Activated CD8-positive, alpha-beta memory T cell treated with anti-CD3 and anti-CD28 coated beads for 4 hours (primary cell): ENCODE measurements around the gene NOS3.
"Not testable (repeated sequence)": the region's sequence is repeated elsewhere in the genome, so short reads cannot be mapped to it uniquely, and the experiment has no call there.

Source experiments
- DNase-seq, 2 donors: peaks; one replicate each; pipeline ENCODE4 v3.0.0-alpha.2; 2020; ENCODE audit warnings: low read depth in 2 of 2

NOS3 gene

GRCh38 chr7:151016942-151017341 is 26.1 kb downstream of the NOS3 start:
- DNase-seq = no peak

GRCh38 chr7:151017370-151017952 is 26.6 kb downstream of the NOS3 start:
- DNase-seq = no peak

DNA sequence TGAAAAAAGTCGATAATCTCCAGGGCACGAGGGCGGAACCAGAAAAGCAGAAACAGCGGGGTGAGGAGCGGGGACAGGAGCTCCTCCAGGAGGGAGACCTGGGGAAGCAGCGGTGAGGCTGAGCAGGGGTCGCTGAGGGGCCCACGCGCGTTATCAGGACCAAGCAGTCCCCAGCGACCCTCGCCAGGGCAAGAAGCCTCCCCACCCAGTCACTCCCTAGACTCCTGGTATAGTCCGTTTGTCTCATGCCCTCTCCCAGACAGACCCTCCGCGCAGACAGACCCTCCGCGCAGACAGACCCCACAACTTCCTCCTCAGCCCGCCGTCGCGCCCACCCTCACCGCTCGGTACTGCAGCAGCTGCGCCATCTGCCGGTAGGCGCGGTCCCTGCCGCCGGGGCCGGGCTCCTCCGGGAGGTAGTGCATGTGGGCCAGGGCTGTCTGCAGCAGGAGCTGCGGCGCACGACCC is 27.2 kb downstream of the NOS3 start:
- DNase-seq = peak; percentile 56 to 63

DNA sequence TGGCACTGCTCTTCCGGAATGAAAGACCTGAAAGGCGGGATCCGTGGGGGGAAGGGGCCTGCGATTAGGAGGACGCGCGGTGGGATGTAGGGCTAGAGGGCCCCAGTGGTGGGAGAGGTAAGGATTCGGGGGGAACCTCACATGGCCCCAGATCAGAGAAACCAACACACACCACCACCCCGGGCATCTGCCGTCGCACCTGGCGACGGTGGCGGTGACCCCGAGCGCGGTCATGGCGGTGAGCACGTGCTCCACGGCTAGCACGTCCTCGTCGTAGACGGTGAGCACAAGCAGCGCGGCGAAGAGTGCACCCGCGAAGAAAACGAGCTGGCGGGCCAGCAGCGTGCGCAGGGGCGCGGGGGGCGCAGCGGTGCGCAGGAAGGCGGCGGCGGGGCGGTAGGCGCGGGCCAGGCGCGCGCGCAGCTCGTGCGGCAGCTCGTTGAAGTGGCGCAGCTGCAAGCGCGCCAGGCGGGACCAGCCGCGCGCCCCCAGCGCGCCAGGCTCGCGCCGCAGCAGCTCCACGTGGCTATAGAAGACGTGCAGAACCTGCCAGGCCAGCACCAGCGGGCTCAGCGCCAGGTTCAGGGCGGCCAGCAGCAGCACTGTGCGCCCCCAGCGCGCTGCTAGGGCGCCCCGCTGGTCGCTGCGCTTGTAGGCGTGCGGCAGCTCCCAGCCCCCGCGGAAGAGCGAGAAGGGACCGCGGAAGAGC is 27.8 kb downstream of the NOS3 start:
- DNase-seq = no peak

- DNase-seq = no peak
Observed at GRCh38 chr7:151019130-151019447, 28.3 kb downstream of the NOS3 start.

- DNase-seq = no peak
Observed at GRCh38 chr7:151020231-151020630, 29.4 kb downstream of the NOS3 start.

DNA sequence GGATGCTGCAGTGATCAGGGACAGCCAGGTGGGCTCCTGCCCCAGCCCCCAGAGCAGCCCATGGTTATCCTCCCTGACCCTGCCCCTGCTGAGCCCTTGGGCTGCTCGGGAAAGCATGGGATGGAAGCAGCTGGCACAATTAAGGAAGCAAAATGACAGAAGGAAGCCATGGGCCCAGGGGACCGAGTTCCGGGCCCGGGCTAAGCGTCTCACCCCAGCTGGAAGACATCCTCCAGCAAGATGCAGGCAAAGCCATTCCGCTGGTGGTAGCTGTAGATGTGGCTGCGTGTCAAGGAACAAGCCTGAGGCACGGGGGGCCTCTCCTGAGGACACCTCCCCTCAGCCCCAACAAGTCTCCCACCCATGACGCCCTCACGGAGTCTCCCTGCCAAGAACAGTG is 32.4 kb downstream of the NOS3 start:
- DNase-seq = no peak

- DNase-seq = no peak
Observed at GRCh38 chr7:151024435-151025056, 33.7 kb downstream of the NOS3 start, which contains the start of gene ATG9B. TSS of gene ATG9B (minus strand) at chr7:151024494. CDS start at chr7:151024423, 71 bp downstream.

- no peak for DNase-seq
Observed at GRCh38 chr7:151025924-151026671, 35.3 kb downstream of the NOS3 start.

- DNase-seq = not testable (repeated sequence)
Observed at GRCh38 chr7:151026771-151027727, 36.2 kb downstream of the NOS3 start.

- not testable (repeated sequence) for DNase-seq
Observed at GRCh38 chr7:151027728-151028130, 36.9 kb downstream of the NOS3 start.

DNA sequence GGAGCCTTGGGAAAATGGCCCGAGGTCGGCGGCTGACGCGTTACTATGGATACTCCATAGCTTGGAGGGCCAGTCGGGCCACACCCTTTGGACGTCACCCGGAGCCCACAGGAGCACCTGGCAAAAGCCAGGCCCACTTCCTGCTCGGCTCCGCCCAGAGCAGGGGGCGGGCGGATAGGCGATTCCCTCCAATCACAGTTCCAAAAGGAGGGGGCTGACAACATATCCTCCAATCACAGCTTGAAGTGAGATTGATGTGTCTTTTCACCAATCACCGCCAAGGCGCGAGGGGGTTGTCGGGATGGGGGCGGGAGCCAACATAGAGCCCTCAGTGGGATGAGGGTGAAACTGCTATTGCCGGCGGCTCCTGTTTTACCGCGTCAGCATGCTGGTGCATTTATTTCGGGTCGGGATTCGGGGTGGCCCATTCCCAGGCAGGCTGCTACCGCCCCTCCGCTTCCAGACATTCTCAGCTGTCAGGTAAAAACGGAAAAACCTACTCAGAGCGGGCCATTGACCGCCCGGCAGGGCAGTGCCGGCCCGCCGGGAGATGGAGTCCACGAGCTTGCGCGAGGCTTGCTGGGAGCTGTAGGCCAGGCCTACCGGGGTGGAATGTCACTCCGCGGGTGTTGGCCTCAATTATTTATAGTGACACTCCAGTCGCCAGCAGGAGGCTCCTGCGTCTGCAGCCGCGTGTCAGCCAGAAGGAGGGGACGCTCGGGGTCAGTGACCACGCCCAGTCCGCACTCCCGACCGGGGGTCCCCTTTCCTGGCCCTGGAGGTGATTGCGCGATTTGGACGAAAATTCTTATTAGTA is 37.5 kb downstream of the NOS3 start, which contains the start of gene ABCB8:
Gene ABCB8 (plus strand): TSS at position 320 of the 817 bp plus-strand sequence. CDS start 66 bp downstream, at position 386.
- DNase-seq = peak; percentile 97 to 98

DNA sequence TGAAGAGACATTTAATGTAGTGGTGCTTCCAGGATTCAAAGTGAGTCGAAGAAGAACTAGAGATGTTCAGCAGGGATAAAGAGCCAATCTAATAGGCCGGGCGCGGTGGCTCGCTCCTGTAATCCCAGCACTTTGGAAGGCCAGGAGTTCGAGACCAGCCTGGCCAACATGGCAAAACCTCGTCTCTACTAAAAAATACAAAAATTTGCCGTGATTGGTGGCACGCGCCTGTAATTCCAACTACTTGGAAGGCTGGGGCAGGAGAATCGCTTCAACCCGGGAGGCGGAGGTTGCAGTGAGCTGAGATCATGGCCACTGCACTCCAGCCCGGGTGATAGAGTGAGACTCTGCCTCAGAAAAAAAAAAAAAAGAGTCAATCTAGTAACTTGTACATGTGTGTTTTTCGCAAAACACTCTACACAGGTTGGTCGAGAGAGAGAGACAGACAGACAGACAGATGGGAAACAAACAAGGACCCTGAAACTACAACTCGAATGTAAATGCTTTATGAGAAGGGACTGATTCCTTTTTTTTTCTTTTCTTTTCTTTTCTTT is 38.2 kb downstream of the NOS3 start:
- no peak for DNase-seq

DNA sequence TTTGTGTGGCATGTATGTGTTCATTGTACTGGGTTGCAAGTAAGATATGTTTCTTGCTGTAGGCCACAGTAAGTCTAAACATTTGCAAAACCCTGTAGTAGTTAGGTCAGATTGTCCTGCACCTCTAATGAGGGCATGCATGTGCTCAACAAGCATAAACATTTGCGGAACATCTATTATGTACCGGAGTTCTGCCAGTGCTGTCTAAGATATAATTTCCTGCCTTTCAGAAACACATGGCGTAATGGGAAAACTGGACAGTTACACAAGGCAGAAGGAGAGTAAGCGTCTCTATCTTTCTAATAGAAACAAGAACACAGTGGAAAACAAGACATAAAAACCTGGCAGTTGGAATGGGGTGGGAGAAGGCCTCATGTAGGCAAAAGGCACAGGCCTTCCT is 40.2 kb downstream of the NOS3 start:
- no peak for DNase-seq

DNA sequence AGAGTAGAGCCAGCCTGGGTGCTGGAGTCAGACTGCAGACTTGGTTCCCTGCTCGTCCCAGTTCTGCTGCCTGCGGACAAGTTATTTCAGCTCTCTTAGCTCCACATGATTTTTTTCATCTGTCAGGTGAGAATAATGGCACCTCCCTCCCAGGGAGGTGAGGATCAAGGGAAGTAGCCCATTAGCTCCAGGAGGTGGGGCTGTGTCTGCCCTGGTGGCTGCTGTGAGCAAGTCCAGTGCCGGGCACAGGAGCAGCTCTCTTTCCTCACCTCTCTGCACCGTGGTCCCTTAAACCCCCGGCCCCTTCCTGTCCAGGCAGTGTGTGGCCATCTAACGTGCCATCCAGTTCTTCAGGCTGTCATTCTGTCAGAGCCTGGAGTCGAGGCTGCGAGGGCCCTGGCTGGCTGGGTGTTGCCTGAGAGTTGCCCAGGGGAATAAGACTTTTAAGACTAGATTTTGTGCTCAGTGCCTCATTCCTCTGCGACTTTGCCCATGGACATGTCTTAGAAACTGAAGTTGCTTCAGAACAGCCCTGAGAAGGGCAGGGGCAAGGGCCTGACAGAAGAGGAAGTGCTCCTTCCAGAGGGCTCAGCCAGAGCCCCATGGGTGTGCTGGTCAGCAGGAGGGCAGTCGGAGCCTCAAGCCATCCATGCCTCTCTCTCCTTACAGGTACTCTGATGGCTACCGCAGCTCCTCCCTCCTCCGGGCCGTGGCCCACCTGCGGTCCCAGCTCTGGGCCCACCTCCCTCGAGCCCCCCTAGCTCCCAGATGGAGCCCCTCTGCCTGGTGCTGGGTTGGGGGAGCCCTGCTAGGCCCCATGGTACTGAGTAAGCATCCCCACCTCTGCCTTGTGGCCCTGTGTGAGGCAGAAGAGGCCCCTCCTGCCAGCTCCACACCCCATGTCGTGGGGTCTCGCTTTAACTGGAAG is 42.4 kb downstream of the NOS3 start:
- DNase-seq = no peak

- DNase-seq = no peak
Observed at GRCh38 chr7:151033864-151034249, 43.0 kb downstream of the NOS3 start.

DNA sequence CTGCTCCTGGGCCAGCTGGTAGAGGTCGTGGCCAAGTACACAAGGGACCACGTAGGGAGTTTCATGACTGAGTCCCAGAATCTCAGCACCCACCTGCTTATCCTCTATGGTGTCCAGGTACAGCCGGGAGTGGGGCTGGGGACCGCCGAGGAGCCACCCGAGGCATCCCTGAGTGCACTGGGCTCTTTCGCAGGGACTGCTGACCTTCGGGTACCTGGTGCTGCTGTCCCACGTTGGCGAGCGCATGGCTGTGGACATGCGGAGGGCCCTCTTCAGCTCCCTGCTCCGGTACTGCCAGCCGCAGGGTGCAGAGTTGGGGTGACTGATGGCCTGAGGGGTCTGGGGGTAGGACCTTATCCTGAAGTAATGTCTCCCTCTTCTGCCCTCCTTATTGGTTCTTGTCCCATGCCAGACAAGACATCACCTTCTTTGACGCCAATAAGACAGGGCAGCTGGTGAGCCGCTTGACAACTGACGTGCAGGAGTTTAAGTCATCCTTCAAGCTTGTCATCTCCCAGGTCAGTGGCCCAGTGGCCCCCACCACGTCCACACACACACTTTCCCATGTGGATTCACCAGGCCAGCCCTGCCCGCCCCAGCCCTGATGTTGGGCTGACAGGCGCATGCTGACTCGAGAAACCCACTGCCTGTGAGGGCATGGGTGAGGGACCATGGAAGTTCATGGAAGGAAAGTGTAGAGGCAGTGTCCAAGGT is 43.7 kb downstream of the NOS3 start:
- no peak for DNase-seq

DNA sequence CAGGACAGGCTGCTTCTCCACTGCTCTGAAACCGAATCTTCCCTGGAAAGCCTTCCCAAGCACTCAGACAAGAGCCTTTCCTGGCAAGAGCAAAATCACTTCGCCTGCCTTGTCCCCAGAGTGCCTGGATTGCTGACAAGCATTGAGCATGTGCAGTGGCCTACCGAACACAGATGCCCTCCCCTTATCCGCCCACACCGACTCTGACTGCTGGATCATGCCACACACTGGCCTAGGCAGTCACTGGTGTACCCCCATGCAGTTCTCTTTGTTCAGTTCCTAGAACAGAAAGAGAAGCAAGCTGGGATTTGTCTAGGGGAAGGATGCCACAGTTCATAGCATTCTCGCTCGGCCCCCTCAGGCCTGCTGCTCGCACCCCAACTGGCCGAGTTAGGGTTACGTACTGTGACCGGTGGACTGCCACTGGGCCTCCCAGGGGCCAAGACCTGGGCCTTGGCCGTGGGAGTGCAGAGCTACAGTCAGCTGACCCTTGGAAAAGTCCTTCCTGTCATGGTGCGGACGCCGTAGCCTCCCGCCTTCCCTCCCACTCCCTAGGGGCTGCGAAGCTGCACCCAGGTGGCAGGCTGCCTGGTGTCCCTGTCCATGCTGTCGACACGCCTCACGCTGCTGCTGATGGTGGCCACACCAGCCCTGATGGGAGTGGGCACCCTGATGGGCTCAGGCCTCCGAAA is 44.4 kb downstream of the NOS3 start:
- DNase-seq = no peak
